IMR-90 (cell line): ENCODE measurements around the gene RPS19BP1. TPM values are rescaled to one million over a fixed set of nuclear protein-coding genes. Genes with fewer than 3 reads are reported as not detected.

Experiments used
- ATAC-seq: fragments of 200-7000 bp; cut with Tn5 transposase; 2 replicates; pipeline ENCODE4 v1.9.1; 2020; ENCODE audit warnings: low read depth, mild to moderate bottlenecking, moderate library complexity
- BruUV-seq: library from RNA; stranded (reverse); fragments of 400-500 nt; replicated peaks from 2 replicates; lab custom pipeline; 2021; lab: Mats Ljungman, UMichigan
- CTCF ChIA-PET: fragments of 300-600 bp; formaldehyde crosslinking; extraction: SDS; loops from one replicate; lab custom pipeline; 2021; ENCODE audit warnings: antibody characterized with exemption; lab: Yijun Ruan, JAX
- POLR2A ChIA-PET: fragments of 300-600 bp; sonication (Branson Sonifier 250); formaldehyde crosslinking; loops from one replicate; lab custom pipeline; 2022; ENCODE audit warnings: antibody characterized with exemption; ENCODE audit not compliant: unreplicated experiment; lab: Charles Lee
- DNase-seq: peaks from one replicate; pipeline ENCODE4 v3.0.0; 2013
- H2AFZ ChIP-seq: replicated peaks from 2 replicates; pipeline ENCODE3; 2013; ENCODE audit warnings: low read length, mild to moderate bottlenecking; ENCODE audit not compliant: poor library complexity
- H2AK5ac ChIP-seq: 2 replicates; pipeline ENCODE4 v1.6.1; 2013; ENCODE audit warnings: low read depth, low read length, inconsistent platforms
- H2AK9ac ChIP-seq: replicated peaks from 2 replicates; pipeline ENCODE3; 2013; ENCODE audit warnings: mild to moderate bottlenecking, low read depth, low read length, moderate library complexity; ENCODE audit not compliant: poor library complexity
- H2BK120ac ChIP-seq: 2 replicates; pipeline ENCODE4 v1.6.1; 2013; ENCODE audit warnings: low read depth, low read length, inconsistent platforms
- H2BK15ac ChIP-seq: 3 replicates; pipeline ENCODE4 v1.6.1; 2013; ENCODE audit warnings: low read depth, low read length, inconsistent platforms
- H2BK20ac ChIP-seq: 2 replicates; pipeline ENCODE4 v1.6.1; 2013; ENCODE audit warnings: low read depth, mild to moderate bottlenecking, inconsistent platforms, low read length, moderate library complexity
- H2BK5ac ChIP-seq: 2 replicates; pipeline ENCODE4 v1.6.1; 2013; ENCODE audit warnings: mild to moderate bottlenecking, low read depth, low read length, inconsistent platforms; ENCODE audit not compliant: poor library complexity, severe bottlenecking
- H3K14ac ChIP-seq: replicated peaks from 2 replicates; pipeline ENCODE4 v1.6.1; 2013; ENCODE audit warnings: low read depth, low read length, inconsistent platforms
- H3K18ac ChIP-seq: 2 replicates; pipeline ENCODE4 v1.6.1; 2013; ENCODE audit warnings: low read depth, low read length, control low read depth
- H3K23ac ChIP-seq: 2 replicates; pipeline ENCODE4 v1.6.1; 2013; ENCODE audit warnings: low read depth, low read length, inconsistent platforms
- H3K27ac ChIP-seq: 2 replicates; pipeline ENCODE4 v1.5.1; 2013; ENCODE audit warnings: mild to moderate bottlenecking, control low read depth, low read length; ENCODE audit not compliant: insufficient read depth
- H3K27me3 ChIP-seq: 2 replicates; pipeline ENCODE4 v1.6.1; 2013; ENCODE audit warnings: low read length; ENCODE audit not compliant: control insufficient read depth, insufficient read depth
- H3K36me3 ChIP-seq: 2 replicates; pipeline ENCODE4 v1.6.1; 2013; ENCODE audit warnings: low read length, mixed read lengths; ENCODE audit not compliant: control insufficient read depth, insufficient read depth
- H3K4ac ChIP-seq: 2 replicates; pipeline ENCODE4 v1.6.1; 2013; ENCODE audit warnings: low read depth, low read length, inconsistent platforms
- H3K4me1 ChIP-seq: 2 replicates; pipeline ENCODE4 v1.6.1; 2013; ENCODE audit warnings: low read length, mixed read lengths; ENCODE audit not compliant: control insufficient read depth, insufficient read depth
- H3K4me2 ChIP-seq: 2 replicates; pipeline ENCODE4 v1.6.1; 2013; ENCODE audit warnings: low read depth, mild to moderate bottlenecking, control low read depth, low read length, moderate library complexity
- H3K4me3 ChIP-seq: 2 replicates; pipeline ENCODE4 v1.5.1; 2013; ENCODE audit warnings: low read depth, mild to moderate bottlenecking, control low read depth, low read length, moderate library complexity; ENCODE audit not compliant: insufficient read depth
- H3K56ac ChIP-seq: 2 replicates; pipeline ENCODE4 v1.6.1; 2013; ENCODE audit warnings: low read length, inconsistent platforms; ENCODE audit not compliant: insufficient read depth; ENCODE audit errors: extremely low read depth
- H3K79me1 ChIP-seq, 2 experiments: 2 replicates each; pipeline ENCODE4 v1.6.1; 2013; ENCODE audit warnings: low read length in 2 of 2, inconsistent platforms in 1 of 2, low read depth in 1 of 2
- H3K9ac ChIP-seq: 2 replicates; pipeline ENCODE4 v1.6.1; 2013; ENCODE audit warnings: low read depth, low read length, control low read depth
- H3K9me1 ChIP-seq: 2 replicates; pipeline ENCODE4 v1.6.1; 2013; ENCODE audit warnings: low read length, inconsistent platforms; ENCODE audit not compliant: insufficient read depth
- H3K9me3 ChIP-seq: 2 replicates; pipeline ENCODE4 v1.6.1; 2013; ENCODE audit warnings: low read length; ENCODE audit not compliant: control insufficient read depth, insufficient read depth
- H4K20me1 ChIP-seq: 2 replicates; pipeline ENCODE4 v1.6.1; 2013; ENCODE audit warnings: low read length, inconsistent platforms; ENCODE audit not compliant: insufficient read depth
- H4K5ac ChIP-seq: 2 replicates; pipeline ENCODE4 v1.6.1; 2013; ENCODE audit warnings: mild to moderate bottlenecking, low read depth, low read length, control low read depth
- H4K8ac ChIP-seq, 2 experiments: 2 replicates each; pipeline ENCODE4 v1.6.1; 2013; ENCODE audit warnings: low read depth in 2 of 2, low read length in 2 of 2, control low read depth in 1 of 2, inconsistent platforms in 1 of 2
- H4K91ac ChIP-seq: 2 replicates; pipeline ENCODE4 v1.6.1; 2013; ENCODE audit warnings: low read depth, low read length, inconsistent platforms; ENCODE audit not compliant: insufficient read depth
- BHLHE40 ChIP-seq: fragments of 150-350 bp; IDR thresholded peaks from 2 replicates; pipeline ENCODE4 v1.6.1; 2016; ENCODE audit warnings: mild to moderate bottlenecking, low read depth, low read length
- CEBPB ChIP-seq: IDR thresholded peaks from 2 replicates; pipeline ENCODE4 v1.6.1; 2012; ENCODE audit warnings: low read depth, low read length, improper control_type of control experiment
- MAFK ChIP-seq: IDR thresholded peaks from 2 replicates; pipeline ENCODE4 v1.6.1; 2012; ENCODE audit warnings: low read depth, low read length, improper control_type of control experiment
- MAZ ChIP-seq: IDR thresholded peaks from 2 replicates; pipeline ENCODE4 v1.6.1; 2012; ENCODE audit warnings: low read depth, mild to moderate bottlenecking, low read length, improper control_type of control experiment, moderate library complexity, borderline replicate concordance
- MXI1 ChIP-seq: IDR thresholded peaks from 2 replicates; pipeline ENCODE4 v1.6.1; 2012; ENCODE audit warnings: low read depth, mild to moderate bottlenecking, low read length, moderate library complexity, borderline replicate concordance
- NFE2L2 ChIP-seq: fragments of 150-350 bp; IDR thresholded peaks from 2 replicates; pipeline ENCODE4 v1.6.1; 2016; ENCODE audit warnings: low read depth, mild to moderate bottlenecking, low read length
- POLR2A ChIP-seq: IDR thresholded peaks from 2 replicates; pipeline ENCODE4 v1.6.1; 2012; ENCODE audit warnings: mild to moderate bottlenecking, low read depth, low read length
- RCOR1 ChIP-seq: IDR thresholded peaks from 2 replicates; pipeline ENCODE4 v1.6.1; 2012; ENCODE audit warnings: mild to moderate bottlenecking, low read length, improper control_type of control experiment; ENCODE audit not compliant: insufficient replicate concordance
- RFX5 ChIP-seq: IDR thresholded peaks from 2 replicates; pipeline ENCODE4 v1.8.0; 2012; ENCODE audit warnings: low read depth, mild to moderate bottlenecking, low read length, moderate library complexity
- SMC3 ChIP-seq: fragments of 150-350 bp; IDR thresholded peaks from 2 replicates; pipeline ENCODE4 v1.6.1; 2016; ENCODE audit warnings: low read depth, mild to moderate bottlenecking, antibody characterized with exemption, low read length, moderate library complexity
- WGBS, 2 experiments: methylation state at CpG; one replicate each; pipeline versions ENCODE4 v1.1.5 to v1.1.7; 2013; ENCODE audit warnings: missing lambda C conversion rate in 2 of 2; ENCODE audit not compliant: insufficient read length in 1 of 2; ENCODE audit errors: extremely low coverage in 2 of 2; 5-methylcytosine and 5-hydroxymethylcytosine counted together
- dilution Hi-C: fragments of 300-500 bp; cut with HindIII; formaldehyde crosslinking; loops from one replicate; pipeline ENCODE4 v1.14.3; 2018; ENCODE audit warnings: low sequenced_read_pairs; ENCODE audit not compliant: unreplicated experiment
- in situ Hi-C: fragments of 300-500 bp; cut with MboI; formaldehyde crosslinking; loops from 3 replicates; pipeline ENCODE4 v1.14.3; 2019; ENCODE audit warnings: low sequenced_read_pairs, inconsistent platforms, mixed read lengths
- intact Hi-C: fragments of 100-400 bp; cut with micrococcal nuclease; formaldehyde crosslinking; loops from 2 replicates; pipeline ENCODE4 v1.10.0; 2022
- polyA plus RNA-seq, 3 experiments: library from polyadenylated mRNA; depleted of rRNA; stranded (reverse); fragments of >200 nt; gene quantifications; 2 replicates each; pipeline ENCODE4 v1.2.3, GENCODE V29; 2012; ENCODE audit warnings: low replicate concordance in 1 of 3
- total RNA-seq: library from RNA; depleted of rRNA; stranded (reverse); fragments of >200 nt; gene quantifications from 2 replicates; pipeline ENCODE4 v1.2.3, GENCODE V29; 2012

RPS19BP1 gene
- total and polyA plus RNA-seq, 2 of the 4 experiments (the other 2 are of a cell fraction), result 33.0 to 95.4 TPM

- H4K91ac ChIP-seq, result no peak overlapping the region
- ChIA-PET POLR2A (interaction anchor here (0.5 to 1.0 kb wide), 2 partner anchors 9 to 501 kb away, joined by 4 to 5 read pairs; no protein-coding TSS in a partner anchor), CTCF (interaction anchor here (0.5 to 4.0 kb wide), 6 partner anchors 8 to 508 kb away, joined by 3 to 29 read pairs (median 5); no protein-coding TSS in a partner anchor)
- H3K9ac ChIP-seq, result no peak overlapping the region
- no peak overlapping the region for H2BK120ac ChIP-seq
- H4K20me1 ChIP-seq, result peaks cover 9% of the 10 kb centered on the region; the same call in 1 of the 2 replicates
- peaks cover 3% of the 10 kb centered on the region; the same call in 1 of the 2 replicates for H3K36me3 ChIP-seq
- no peak overlapping the region for H3K27ac ChIP-seq
- no peak overlapping the region for H3K4me2 ChIP-seq
- H4K8ac ChIP-seq, result no peak overlapping the region
- H3K18ac ChIP-seq, result no peak overlapping the region
- no peak overlapping the region for H3K23ac ChIP-seq
- peaks cover 17 to 21% of the 10 kb centered on the region in 2 experiments for H3K79me1 ChIP-seq
- H4K5ac ChIP-seq, result no peak overlapping the region
- H2BK20ac ChIP-seq, result no peak overlapping the region
- BruUV-seq, result no TSS peak
- ATAC-seq, result no peak
- no peak overlapping the region for H2AK9ac ChIP-seq
- no peaks in the 10 kb centered on the region for H3K9me3 ChIP-seq
- intact Hi-C loops (loop anchor here (2.0 to 10.0 kb wide), 2 partner anchors 639 to 813 kb away; partner anchors contain the start of gene TNRC6B), dilution Hi-C loops (no loop called here), in situ Hi-C loops (loop anchor here (5.0 to 10.0 kb wide), 3 partner anchors 492 to 809 kb away; partner anchors contain the start of gene ADSL)
- H3K9me1 ChIP-seq, result no peaks in the 10 kb centered on the region
- no peak overlapping the region for H3K4ac ChIP-seq
- H3K14ac ChIP-seq, result no peak overlapping the region
- TF ChIP-seq RCOR1, result no peak
- no peak for TF ChIP-seq RFX5
- no peak for TF ChIP-seq BHLHE40
- no peak for TF ChIP-seq CEBPB
- no peak for TF ChIP-seq MAZ
- no peak for TF ChIP-seq SMC3
- TF ChIP-seq POLR2A, result no peak
- no peak for TF ChIP-seq MAFK
- TF ChIP-seq NFE2L2, result no peak
- no peak for TF ChIP-seq MXI1
- H2AFZ ChIP-seq, result peak overlapping the region; percentile 96
- peaks cover 7% of the 10 kb centered on the region for H3K4me1 ChIP-seq
- no peak overlapping the region for H3K56ac ChIP-seq
- no peak overlapping the region for H3K4me3 ChIP-seq
- H2BK15ac ChIP-seq, result no peak overlapping the region
- 50% methylated on average over 2 of the region's 13 CpGs; no CpG with 5 or more reads in 1 of the 2 experiments for WGBS, 2 experiments
- no peak for DNase-seq
- no peak overlapping the region for H2AK5ac ChIP-seq
- H3K27me3 ChIP-seq, result peaks cover 11% of the 10 kb centered on the region
- H2BK5ac ChIP-seq, result no peak overlapping the region
These were observed 2.8 kb upstream of the RPS19BP1 start for GRCh38 chr22:39535357-39535725.
